ENCODE measurements around the gene PDE6G. TPM values are rescaled to one million over a fixed set of nuclear protein-coding genes. Genes with fewer than 3 reads are reported as not detected.

Gene PDE6G
- 1.2 and 4.3 TPM in 2 replicates for total RNA-seq

GRCh38 chr17:81656118-81656743 lies at the start of gene PDE6G:
Gene PDE6G (minus strand): TSS chr17:81656542. CDS start chr17:81653305, 3,237 bp downstream.

GRCh38 chr17:81702934-81703746 lies 46.8 kb upstream of the PDE6G start, which contains the start of gene MRPL12:
Gene MRPL12 (plus strand): TSS chr17:81703367. CDS start chr17:81703502, 135 bp downstream.

DNA sequence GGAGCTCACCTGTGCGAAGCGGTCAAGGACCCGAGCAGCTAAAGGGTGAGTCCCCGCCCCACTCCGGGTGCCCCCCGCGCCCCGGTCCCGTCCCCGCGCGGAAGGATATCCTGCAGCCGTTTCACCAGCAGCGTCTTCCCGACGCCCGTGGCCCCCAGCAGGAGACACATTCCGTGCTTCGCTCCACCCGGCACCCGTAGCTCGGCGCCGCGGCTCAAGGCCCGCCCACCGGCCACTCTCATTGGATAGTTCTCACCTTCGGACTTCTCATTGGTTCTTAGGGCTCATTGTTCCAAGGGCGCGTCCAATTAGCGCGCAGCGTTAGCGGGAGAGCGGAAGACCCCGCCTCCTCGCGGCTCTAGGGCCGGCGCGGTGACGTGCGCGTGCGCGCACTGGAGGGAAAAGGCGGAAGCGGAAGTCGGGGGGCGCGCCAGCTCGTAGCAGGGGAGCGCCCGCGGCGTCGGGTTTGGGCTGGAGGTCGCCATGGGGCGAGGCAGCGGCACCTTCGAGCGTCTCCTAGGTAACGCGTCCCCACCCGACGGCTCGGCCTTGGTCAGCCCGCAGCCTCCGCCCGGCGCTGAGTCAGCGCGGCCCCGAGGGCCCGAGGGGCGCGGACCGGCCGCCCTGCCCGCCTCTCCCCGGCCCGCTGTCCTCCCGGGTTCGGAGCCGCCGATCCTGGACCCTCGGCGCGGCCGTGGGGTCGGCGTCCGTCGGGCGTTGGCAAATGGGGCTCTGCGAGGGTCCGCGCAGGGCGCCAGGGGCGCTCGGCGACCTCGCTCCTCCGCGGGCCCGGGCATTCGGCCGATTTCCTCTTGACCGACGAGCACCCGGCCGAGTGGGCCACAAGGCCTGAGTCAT lies 27.5 kb upstream of the PDE6G start, which contains the start of the genes ARL16 and HGS:
Gene ARL16 (minus strand): TSS at position 214 of the 858 bp plus-strand sequence. CDS start 44 bp downstream, at position 170.
Gene HGS (plus strand): TSS at position 428 of the 858 bp plus-strand sequence. CDS start 56 bp downstream, at position 484.

GRCh38 chr17:81666342-81667191 lies 10.2 kb upstream of the PDE6G start, which contains the start of the genes CCDC137 and OXLD1:
Gene CCDC137 (plus strand): TSS chr17:81666737. CDS start chr17:81666767, 30 bp downstream.
Gene OXLD1 (minus strand): TSS chr17:81666605. CDS start chr17:81666577, 28 bp downstream.

DNA sequence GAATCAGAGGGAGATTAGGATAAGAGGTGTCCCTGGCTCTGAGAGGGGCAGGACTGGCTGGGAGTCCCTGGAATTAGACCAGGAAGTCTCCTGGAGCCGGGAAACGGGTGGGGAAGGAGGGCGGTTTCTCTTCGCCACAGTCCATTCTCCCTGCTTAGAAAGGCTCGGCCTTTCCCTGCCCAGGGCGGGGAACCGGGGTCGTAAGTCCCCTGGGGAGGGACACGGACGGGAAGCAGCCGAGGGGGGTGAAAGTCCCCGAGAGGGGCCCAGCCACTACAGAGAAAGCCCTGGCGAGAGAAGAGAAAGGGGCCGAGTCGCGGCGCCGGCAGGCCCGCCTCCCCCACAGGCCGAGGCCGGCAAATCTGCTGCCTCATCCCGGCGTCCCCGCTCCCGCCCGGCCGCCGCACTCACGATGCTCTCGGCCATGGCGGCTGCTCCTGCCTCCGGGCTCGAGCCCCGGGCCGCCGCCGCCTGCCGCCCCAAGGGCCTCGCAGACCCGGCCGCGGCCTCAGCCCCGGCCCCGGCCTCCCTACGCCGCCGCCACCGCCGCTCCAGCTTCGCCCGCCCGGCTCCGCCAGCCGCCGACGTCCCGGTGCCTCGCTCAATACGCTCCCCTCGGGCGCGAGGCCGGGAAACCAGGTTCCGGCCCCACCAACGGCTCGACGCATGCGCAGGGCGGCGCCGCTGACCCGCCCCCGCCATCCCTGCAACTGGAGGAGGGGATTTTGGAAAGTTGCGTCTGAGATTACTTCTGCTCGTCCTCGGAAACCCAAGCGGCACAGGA lies 19.6 kb downstream of the PDE6G start, which contains the start of the genes NPLOC4 and TSPAN10:
Gene NPLOC4 (minus strand): TSS at position 608 of the 784 bp plus-strand sequence. CDS start 182 bp downstream, at position 426.
Gene TSPAN10 (plus strand): TSS at position 692 of the 784 bp plus-strand sequence. CDS start 5,217 bp downstream, outside the sequence.

Other genes with a start within 250 kb of the PDE6G start
- gene ACTG1, start 143.7 kb downstream of the PDE6G start, total RNA-seq = 3,173 and 6,668 TPM in 2 replicates
- 0.26 and 0.54 TPM in 2 replicates for gene FSCN2, start 128.2 kb downstream of the PDE6G start, total RNA-seq
- gene FAAP100, start 104.2 kb downstream of the PDE6G start, total RNA-seq = 10.5 and 13.8 TPM in 2 replicates
- 57.2 and 71.2 TPM in 2 replicates for gene NPLOC4, start 19.4 kb downstream of the PDE6G start, total RNA-seq
- gene TSPAN10, start 19.3 kb downstream of the PDE6G start, total RNA-seq = 0.43 and 0.60 TPM in 2 replicates
- gene OXLD1, start 10.1 kb upstream of the PDE6G start, total RNA-seq = 26.8 and 29.6 TPM in 2 replicates
- gene CCDC137, start 10.2 kb upstream of the PDE6G start, total RNA-seq = 5.5 and 7.5 TPM in 2 replicates
- gene ARL16, start 27.3 kb upstream of the PDE6G start, total RNA-seq = 28.1 and 29.0 TPM in 2 replicates
- gene HGS, start 27.5 kb upstream of the PDE6G start, total RNA-seq = 35.8 and 39.4 TPM in 2 replicates
- 6.6 and 7.0 TPM in 2 replicates for gene MRPL12, start 46.8 kb upstream of the PDE6G start, total RNA-seq
- 6.6 and 7.7 TPM in 2 replicates for gene SLC25A10, start 55.7 kb upstream of the PDE6G start, total RNA-seq
- not detected in 2 replicates for gene GCGR, start 147.6 kb upstream of the PDE6G start, total RNA-seq
- 112 and 134 TPM in 2 replicates for gene MCRIP1, start 176.7 kb upstream of the PDE6G start, total RNA-seq
- gene PPP1R27, start 178.5 kb upstream of the PDE6G start, total RNA-seq = not detected in 2 replicates
- gene P4HB, start 204.0 kb upstream of the PDE6G start, total RNA-seq = 517 and 746 TPM in 2 replicates
- gene ARHGDIA, start 214.8 kb upstream of the PDE6G start, total RNA-seq = 99.4 and 99.5 TPM in 2 replicates
- 126 and 127 TPM in 2 replicates for gene ALYREF, start 235.0 kb upstream of the PDE6G start, total RNA-seq
- 87.0 and 103 TPM in 2 replicates for gene ANAPC11, start 235.2 kb upstream of the PDE6G start, total RNA-seq
- gene NPB, start 245.7 kb upstream of the PDE6G start, total RNA-seq = 0.09 and 0.11 TPM in 2 replicates

Data from dermis lymphatic vessel endothelial cell (primary cell).